ENCODE results near the gene IGFBP7.

The IGFBP7 gene

GRCh38 chr4:57129477-57129876 lies 19.3 kb upstream of the IGFBP7 start:
- no peak for DNase-seq (ENCODE audit: low read depth in 3 of 3)

- DNase-seq (ENCODE audit: low read depth in 3 of 3): no peak
Measured at GRCh38 chr4:57127361-57127760, 17.2 kb upstream of the IGFBP7 start.

GRCh38 chr4:57125996-57126395 lies 15.8 kb upstream of the IGFBP7 start:
- DNase-seq (ENCODE audit: low read depth in 3 of 3): no peak

- no peak for DNase-seq (ENCODE audit: low read depth in 3 of 3)
Measured at GRCh38 chr4:57124145-57124544, 14.0 kb upstream of the IGFBP7 start.

GRCh38 chr4:57122959-57123358 lies 12.8 kb upstream of the IGFBP7 start:
- no peak for DNase-seq (ENCODE audit: low read depth in 3 of 3)

GRCh38 chr4:57119054-57119651 lies 9.0 kb upstream of the IGFBP7 start:
- DNase-seq (ENCODE audit: low read depth in 3 of 3): no peak

GRCh38 chr4:57117491-57117890 lies 7.3 kb upstream of the IGFBP7 start:
- no peak for DNase-seq (ENCODE audit: low read depth in 3 of 3)

GRCh38 chr4:57116245-57116644 lies 6.1 kb upstream of the IGFBP7 start:
- DNase-seq (ENCODE audit: low read depth in 3 of 3): no peak

- no peak for DNase-seq (ENCODE audit: low read depth in 3 of 3)
Measured at GRCh38 chr4:57114973-57115372, 4.8 kb upstream of the IGFBP7 start.

- DNase-seq (ENCODE audit: low read depth in 3 of 3): no peak
Measured at GRCh38 chr4:57113870-57114269, 3.7 kb upstream of the IGFBP7 start.

GRCh38 chr4:57110640-57111511 lies 691 bp upstream of the IGFBP7 start:
- no peak for DNase-seq (ENCODE audit: low read depth in 3 of 3)

- no peak for DNase-seq (ENCODE audit: low read depth in 3 of 3)
Measured at GRCh38 chr4:57109411-57109846, 756 bp downstream of the IGFBP7 start.

GRCh38 chr4:57106181-57106580 lies 4.0 kb downstream of the IGFBP7 start:
- no peak for DNase-seq (ENCODE audit: low read depth in 3 of 3)

GRCh38 chr4:57104706-57105560 lies 5.3 kb downstream of the IGFBP7 start:
- no peak for DNase-seq (ENCODE audit: low read depth in 3 of 3)

- no peak for DNase-seq (ENCODE audit: low read depth in 3 of 3)
Measured at GRCh38 chr4:57103051-57103450, 7.1 kb downstream of the IGFBP7 start.

- no peak for DNase-seq (ENCODE audit: low read depth in 3 of 3)
Measured at GRCh38 chr4:57102050-57102624, 8.0 kb downstream of the IGFBP7 start.

GRCh38 chr4:57100979-57101651 lies 9.1 kb downstream of the IGFBP7 start:
- DNase-seq (ENCODE audit: low read depth in 3 of 3): no peak

GRCh38 chr4:57099363-57099762 lies 10.8 kb downstream of the IGFBP7 start:
- DNase-seq (ENCODE audit: low read depth in 3 of 3): no peak

GRCh38 chr4:57098941-57099340 lies 11.2 kb downstream of the IGFBP7 start:
- no peak for DNase-seq (ENCODE audit: low read depth in 3 of 3)

GRCh38 chr4:57098415-57098814 lies 11.8 kb downstream of the IGFBP7 start:
- no peak for DNase-seq (ENCODE audit: low read depth in 3 of 3)

- no peak for DNase-seq (ENCODE audit: low read depth in 3 of 3)
Measured at GRCh38 chr4:57097711-57098110, 12.5 kb downstream of the IGFBP7 start.

All from stimulated activated CD4-positive, alpha-beta T cell treated with anti-CD3 and anti-CD28 coated beads, TNF-alpha, amount 100 ng/mL, for 24 hours (primary cell).